CD14-positive monocyte (primary cell): Measurements from ENCODE around the gene CLEC4A. TPM values are rescaled to one million over a fixed set of nuclear protein-coding genes. Genes with fewer than 3 reads are reported as not detected.
"Not testable (repeated sequence)": the region's sequence is repeated elsewhere in the genome, so short reads cannot be mapped to it uniquely, and the experiment has no call there.

ENCODE experiments used
- DNase-seq, 3 donors: peaks; one replicate each; pipeline ENCODE4 v3.0.0-alpha.2; 2011 to 2022
- H2AFZ ChIP-seq: 2 replicates; pipeline ENCODE4 v1.6.0; 2012; ENCODE audit warnings: mild to moderate bottlenecking, low read depth, low read length, inconsistent platforms; ENCODE audit not compliant: insufficient read depth, poor library complexity, severe bottlenecking
- H3K27ac ChIP-seq, 2 donors: 1 replicate in 1 of 2; 2 replicates in 1 of 2; pipeline ENCODE4 v1.5.1; 2012 to 2013; ENCODE audit warnings: low read length in 2 of 2, control low read depth in 1 of 2, inconsistent platforms in 1 of 2, low read depth in 1 of 2, mild to moderate bottlenecking in 1 of 2
- H3K27me3 ChIP-seq, 2 donors: one replicate each; pipeline versions ENCODE4 v1.6.0 to v1.6.1; 2011 to 2013; ENCODE audit warnings: low read length in 2 of 2; ENCODE audit not compliant: control insufficient read depth in 2 of 2, insufficient read depth in 2 of 2
- H3K36me3 ChIP-seq, 2 donors: replicated peaks in 1 of 2; 1 replicate in 1 of 2; 2 replicates in 1 of 2; pipeline versions ENCODE4 v1.5.1 to v1.6.1; 2012 to 2013; ENCODE audit warnings: low read length in 2 of 2, control low read depth in 1 of 2, inconsistent platforms in 1 of 2, mild to moderate bottlenecking in 1 of 2; ENCODE audit not compliant: insufficient read depth in 2 of 2, control insufficient read depth in 1 of 2
- H3K4me1 ChIP-seq, 2 donors: 1 replicate in 1 of 2; 2 replicates in 1 of 2; pipeline versions ENCODE4 v1.5.1 to v1.6.1; 2012 to 2013; ENCODE audit warnings: low read length in 2 of 2, control low read depth in 1 of 2, inconsistent platforms in 1 of 2, mild to moderate bottlenecking in 1 of 2, moderate library complexity in 1 of 2; ENCODE audit not compliant: insufficient read depth in 2 of 2, control insufficient read depth in 1 of 2
- H3K4me2 ChIP-seq: replicated peaks from 2 replicates; pipeline ENCODE3; 2012; ENCODE audit warnings: low read length, moderate library complexity, mild to moderate bottlenecking; ENCODE audit not compliant: poor library complexity, severe bottlenecking; ENCODE audit errors: extremely low read depth
- H3K4me3 ChIP-seq, 3 experiments: fragments of 200-600 bp in 1 of 3; sonication (generic) in 1 of 3; replicated peaks in 1 of 3; 1 replicate in 2 of 3; 2 replicates in 1 of 3; pipeline ENCODE4 v1.5.1; 2011 to 2013; ENCODE audit warnings: low read length in 3 of 3, mild to moderate bottlenecking in 3 of 3, control low read depth in 2 of 3, low read depth in 2 of 3, inconsistent platforms in 1 of 3, moderate library complexity in 1 of 3
- H3K79me2 ChIP-seq: 2 replicates; pipeline ENCODE4 v1.6.0; 2012; ENCODE audit warnings: mild to moderate bottlenecking, control low read depth, inconsistent platforms, low read length, moderate library complexity; ENCODE audit not compliant: insufficient read depth
- H3K9ac ChIP-seq: 2 replicates; pipeline ENCODE4 v1.6.0; 2017; ENCODE audit warnings: low read length, mild to moderate bottlenecking; ENCODE audit not compliant: insufficient read depth, poor library complexity, severe bottlenecking
- H3K9me3 ChIP-seq, 2 donors: replicated peaks in 1 of 2; 1 replicate in 1 of 2; 2 replicates in 1 of 2; pipeline versions ENCODE4 v1.5.1 to v1.6.1; 2012 to 2013; ENCODE audit warnings: low read length in 2 of 2, control low read depth in 1 of 2; ENCODE audit not compliant: control insufficient read depth in 1 of 2, insufficient read depth in 1 of 2
- H4K20me1 ChIP-seq: 2 replicates; pipeline ENCODE4 v1.6.0; 2012; ENCODE audit warnings: mild to moderate bottlenecking, low read length, control low read depth, moderate library complexity; ENCODE audit not compliant: insufficient read depth
- H3K27ac Mint-ChIP-seq, 7 donors: one replicate each; pipeline ENCODE4 v1.8.0; 2020; ENCODE audit warnings: mild to moderate bottlenecking in 7 of 7, mixed read lengths in 7 of 7, moderate library complexity in 6 of 7, inconsistent platforms in 2 of 7
- H3K27me3 Mint-ChIP-seq, 3 donors: one replicate each; pipeline ENCODE4 v1.8.0; 2021 to 2022; ENCODE audit warnings: low read depth in 3 of 3, mild to moderate bottlenecking in 3 of 3, mixed read lengths in 3 of 3, moderate library complexity in 3 of 3, inconsistent platforms in 1 of 3
- H3K36me3 Mint-ChIP-seq, 2 donors: one replicate each; pipeline ENCODE4 v1.8.0; 2020; ENCODE audit warnings: mixed read lengths in 2 of 2, inconsistent platforms in 1 of 2, mild to moderate bottlenecking in 1 of 2
- H3K4me1 Mint-ChIP-seq: one replicate; pipeline ENCODE4 v1.8.0; 2020; ENCODE audit warnings: mild to moderate bottlenecking, mixed read lengths
- H3K4me3 Mint-ChIP-seq, 2 donors: one replicate each; pipeline ENCODE4 v1.8.0; 2020; ENCODE audit warnings: mild to moderate bottlenecking in 2 of 2, mixed read lengths in 2 of 2, moderate library complexity in 1 of 2
- H3K9me3 Mint-ChIP-seq, 7 donors: one replicate each; pipeline ENCODE4 v1.8.0; 2020 to 2022; ENCODE audit warnings: mixed read lengths in 7 of 7, mild to moderate bottlenecking in 6 of 7, moderate library complexity in 6 of 7, inconsistent platforms in 2 of 7
- WGBS: methylation state at CpG from one replicate; pipeline ENCODE4 v1.1.5; 2013; ENCODE audit warnings: missing lambda C conversion rate; ENCODE audit not compliant: insufficient coverage; 5-methylcytosine and 5-hydroxymethylcytosine counted together
- intact Hi-C, 2 donors: fragments of 100-400 bp; cut with micrococcal nuclease; formaldehyde crosslinking; loops; one replicate each; pipeline versions ENCODE4 v1.15.0 to v1.15.1; 2023
- polyA plus RNA-seq, 3 donors: library from polyadenylated mRNA; depleted of rRNA in 1 of 3; unstranded in 2 of 3; stranded (reverse) in 1 of 3; fragments of 300-500 nt in 2 of 3; fragments of >200 nt in 1 of 3; fragmentation: Illumina TruSeq in 2 of 3; gene quantifications; 1 replicate in 2 of 3; 2 replicates in 1 of 3; pipeline ENCODE4 v1.2.3, GENCODE V29; 2012 to 2021
- TF ChIP-seq, protein P1 (sequence below): fragments of 200-600 bp; IDR thresholded peaks from one replicate; pipeline ENCODE4 v1.8.0; 2022; ENCODE audit warnings: antibody characterized with exemption, mild to moderate bottlenecking

Gene CLEC4A
- polyA plus RNA-seq, 3 donors: 122 to 365 (median 297) TPM

- WGBS: under 1% methylated on average over 17 of the region's 43 CpGs
- H3K27ac ChIP-seq: peak overlapping the region in 1 of 2 donors; percentile 41
- intact Hi-C loops, H3K4me1 Mint-ChIP-seq, H3K9me3 ChIP-seq, H3K4me1 ChIP-seq, H3K79me2 ChIP-seq, H3K36me3 ChIP-seq, H3K27me3 Mint-ChIP-seq, H3K36me3 Mint-ChIP-seq, H4K20me1 ChIP-seq, H3K9me3 Mint-ChIP-seq, H3K27me3 ChIP-seq: not testable (repeated sequence)
- TF ChIP-seq, protein P1, sequence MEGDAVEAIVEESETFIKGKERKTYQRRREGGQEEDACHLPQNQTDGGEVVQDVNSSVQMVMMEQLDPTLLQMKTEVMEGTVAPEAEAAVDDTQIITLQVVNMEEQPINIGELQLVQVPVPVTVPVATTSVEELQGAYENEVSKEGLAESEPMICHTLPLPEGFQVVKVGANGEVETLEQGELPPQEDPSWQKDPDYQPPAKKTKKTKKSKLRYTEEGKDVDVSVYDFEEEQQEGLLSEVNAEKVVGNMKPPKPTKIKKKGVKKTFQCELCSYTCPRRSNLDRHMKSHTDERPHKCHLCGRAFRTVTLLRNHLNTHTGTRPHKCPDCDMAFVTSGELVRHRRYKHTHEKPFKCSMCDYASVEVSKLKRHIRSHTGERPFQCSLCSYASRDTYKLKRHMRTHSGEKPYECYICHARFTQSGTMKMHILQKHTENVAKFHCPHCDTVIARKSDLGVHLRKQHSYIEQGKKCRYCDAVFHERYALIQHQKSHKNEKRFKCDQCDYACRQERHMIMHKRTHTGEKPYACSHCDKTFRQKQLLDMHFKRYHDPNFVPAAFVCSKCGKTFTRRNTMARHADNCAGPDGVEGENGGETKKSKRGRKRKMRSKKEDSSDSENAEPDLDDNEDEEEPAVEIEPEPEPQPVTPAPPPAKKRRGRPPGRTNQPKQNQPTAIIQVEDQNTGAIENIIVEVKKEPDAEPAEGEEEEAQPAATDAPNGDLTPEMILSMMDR: peak; percentile 75
- Mint-ChIP-seq H3K4me3 (peak overlapping the region; percentile 83 to 85), H3K27ac (peak overlapping the region in 3 of 7 donors; percentile 37 to 75 (median 74))
- peak overlapping the region; percentile 59 to 76 (median 72) for H3K4me3 ChIP-seq
- peak; percentile 21 to 55 (median 48) for DNase-seq
- H3K9ac ChIP-seq: peak overlapping the region; percentile 57
- peak overlapping the region; percentile 80 for H2AFZ ChIP-seq
- H3K4me2 ChIP-seq: peak overlapping the region; percentile 42
Observed at GRCh38 chr12:8179989-8180585, 56.7 kb downstream of the CLEC4A start.

GRCh38 chr12:8181271-8181670 lies 57.9 kb downstream of the CLEC4A start:
- peak overlapping the region in 1 of 2 donors; percentile 50 for H3K4me3 Mint-ChIP-seq
- H3K9me3 ChIP-seq, H3K27me3 ChIP-seq, intact Hi-C loops, H3K4me1 ChIP-seq, H2AFZ ChIP-seq, H3K27ac Mint-ChIP-seq, H4K20me1 ChIP-seq, H3K9me3 Mint-ChIP-seq, H3K36me3 ChIP-seq, H3K27ac ChIP-seq, H3K9ac ChIP-seq, H3K4me1 Mint-ChIP-seq, DNase-seq, H3K4me2 ChIP-seq, H3K36me3 Mint-ChIP-seq, H3K27me3 Mint-ChIP-seq, H3K79me2 ChIP-seq, H3K4me3 ChIP-seq: not testable (repeated sequence)

GRCh38 chr12:8182923-8183322 lies 59.5 kb downstream of the CLEC4A start:
- H3K4me2 ChIP-seq, H3K27ac Mint-ChIP-seq, H3K9me3 Mint-ChIP-seq, H3K9ac ChIP-seq, H3K4me1 Mint-ChIP-seq, H3K4me1 ChIP-seq, H4K20me1 ChIP-seq, H3K36me3 Mint-ChIP-seq, H2AFZ ChIP-seq, intact Hi-C loops, H3K27me3 Mint-ChIP-seq, H3K9me3 ChIP-seq, H3K36me3 ChIP-seq, H3K27ac ChIP-seq, H3K79me2 ChIP-seq, H3K4me3 Mint-ChIP-seq, H3K27me3 ChIP-seq, DNase-seq, H3K4me3 ChIP-seq: not testable (repeated sequence)
- WGBS: no CpG with 5 or more reads among the region's 7 CpGs

DNA sequence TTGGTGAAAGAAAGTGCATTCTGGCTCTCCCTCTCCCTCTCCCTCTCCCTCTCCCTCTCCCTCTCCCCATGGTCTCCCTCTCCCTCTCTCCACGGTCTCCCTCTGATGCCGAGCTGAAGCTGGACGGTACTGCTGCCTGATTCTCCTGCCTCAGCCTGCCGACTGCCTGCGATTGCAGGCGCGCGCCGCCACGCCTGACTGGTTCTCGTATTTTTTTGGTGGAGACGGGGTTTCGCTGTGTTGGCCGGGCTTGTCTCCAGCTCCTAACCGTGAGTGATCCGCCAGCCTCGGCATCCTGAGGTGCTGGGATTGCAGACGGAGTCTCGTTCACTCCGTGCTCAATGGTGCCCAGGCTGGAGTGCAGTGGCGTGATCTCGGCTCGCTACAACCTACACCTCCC lies 59.9 kb downstream of the CLEC4A start:
- intact Hi-C loops, H3K27me3 ChIP-seq, H3K36me3 ChIP-seq, H3K4me2 ChIP-seq, H3K9ac ChIP-seq, H4K20me1 ChIP-seq, H3K27ac ChIP-seq, H3K4me3 ChIP-seq, H3K4me1 Mint-ChIP-seq, H3K27ac Mint-ChIP-seq, H3K36me3 Mint-ChIP-seq, H3K9me3 ChIP-seq, H3K9me3 Mint-ChIP-seq, H3K79me2 ChIP-seq, H3K27me3 Mint-ChIP-seq, H3K4me1 ChIP-seq, H2AFZ ChIP-seq, H3K4me3 Mint-ChIP-seq, DNase-seq: not testable (repeated sequence)
- 100% methylated on average over 3 of the region's 23 CpGs for WGBS
